ENCODE results near the gene OR56A1.

OR56A1 gene

DNA sequence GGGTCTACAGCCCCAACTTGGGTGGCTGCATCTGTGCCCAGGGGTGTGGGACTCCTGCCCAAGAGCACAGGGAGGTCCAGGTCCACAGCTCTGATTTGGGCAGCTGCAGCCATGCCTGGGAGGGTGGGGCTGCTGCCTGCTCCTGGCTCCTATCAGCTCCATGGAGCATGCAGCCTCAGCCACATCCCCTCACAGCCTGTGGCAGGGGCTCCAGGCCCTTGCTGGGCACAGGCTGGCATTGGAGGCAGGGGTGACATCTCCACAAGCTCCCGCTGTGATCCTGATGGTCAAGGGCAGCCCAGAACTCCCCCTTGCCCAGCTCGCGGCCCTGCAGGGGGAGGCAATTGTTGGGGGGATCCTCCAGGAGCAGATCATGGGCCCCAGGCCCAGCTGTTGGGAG, 17.5 kb downstream of the OR56A1 start:
- TF ChIP-seq, protein P1, sequence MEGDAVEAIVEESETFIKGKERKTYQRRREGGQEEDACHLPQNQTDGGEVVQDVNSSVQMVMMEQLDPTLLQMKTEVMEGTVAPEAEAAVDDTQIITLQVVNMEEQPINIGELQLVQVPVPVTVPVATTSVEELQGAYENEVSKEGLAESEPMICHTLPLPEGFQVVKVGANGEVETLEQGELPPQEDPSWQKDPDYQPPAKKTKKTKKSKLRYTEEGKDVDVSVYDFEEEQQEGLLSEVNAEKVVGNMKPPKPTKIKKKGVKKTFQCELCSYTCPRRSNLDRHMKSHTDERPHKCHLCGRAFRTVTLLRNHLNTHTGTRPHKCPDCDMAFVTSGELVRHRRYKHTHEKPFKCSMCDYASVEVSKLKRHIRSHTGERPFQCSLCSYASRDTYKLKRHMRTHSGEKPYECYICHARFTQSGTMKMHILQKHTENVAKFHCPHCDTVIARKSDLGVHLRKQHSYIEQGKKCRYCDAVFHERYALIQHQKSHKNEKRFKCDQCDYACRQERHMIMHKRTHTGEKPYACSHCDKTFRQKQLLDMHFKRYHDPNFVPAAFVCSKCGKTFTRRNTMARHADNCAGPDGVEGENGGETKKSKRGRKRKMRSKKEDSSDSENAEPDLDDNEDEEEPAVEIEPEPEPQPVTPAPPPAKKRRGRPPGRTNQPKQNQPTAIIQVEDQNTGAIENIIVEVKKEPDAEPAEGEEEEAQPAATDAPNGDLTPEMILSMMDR (IDR thresholded peaks at IDR 0.05; ENCODE audit: control insufficient read depth, insufficient read depth, low read depth, low read length, missing control alignments), result no peak
- H3K4me3 ChIP-seq (ENCODE audit: control insufficient read depth, low read depth, low read length), result no peak overlapping the region
- DNase-seq (ENCODE audit: low read depth), result no peak

GRCh38 chr11:6012035-6012668, 18.4 kb downstream of the OR56A1 start:
- H3K4me3 ChIP-seq (ENCODE audit: control insufficient read depth, low read depth, low read length), result no peak overlapping the region
- TF ChIP-seq, protein P1 (IDR thresholded peaks at IDR 0.05; ENCODE audit: control insufficient read depth, insufficient read depth, low read depth, low read length, missing control alignments), result no peak
- no peak for DNase-seq (ENCODE audit: low read depth)

DNA sequence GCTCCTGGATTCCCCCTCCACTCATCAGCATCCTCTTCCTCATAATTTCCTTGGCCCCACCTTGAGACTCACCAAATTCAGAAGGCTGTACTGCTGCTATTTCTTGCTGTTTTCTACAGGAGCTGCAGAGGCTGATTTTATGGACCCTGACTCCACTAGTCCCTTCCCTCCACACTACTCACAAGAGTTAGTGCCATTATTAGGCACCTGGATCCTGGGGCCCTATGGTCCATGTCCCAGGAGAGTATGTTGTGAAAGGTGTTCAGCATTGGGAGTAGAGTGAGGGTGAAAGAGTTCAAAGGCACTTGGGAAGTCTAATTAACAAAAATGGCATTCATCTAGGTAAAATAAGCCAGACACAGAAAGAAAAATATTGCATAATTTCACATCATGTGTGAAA, 23.7 kb downstream of the OR56A1 start, which contains the start of gene OR56A4:
Gene OR56A4, minus strand, starts transcription at position 101 of the 400 bp plus-strand sequence. CDS start 3,954 bp downstream, outside the sequence.
- no peak for DNase-seq (ENCODE audit: low read depth)
- no peak within 1 kb of the TSS for H3K4me3 ChIP-seq (ENCODE audit: control insufficient read depth, low read depth, low read length)
- TF ChIP-seq, protein P1 (IDR thresholded peaks at IDR 0.05; ENCODE audit: control insufficient read depth, insufficient read depth, low read depth, low read length, missing control alignments), result no peak

- no peak overlapping the region for H3K4me3 ChIP-seq (ENCODE audit: control insufficient read depth, low read depth, low read length)
- TF ChIP-seq, protein P1 (IDR thresholded peaks at IDR 0.05; ENCODE audit: control insufficient read depth, insufficient read depth, low read depth, low read length, missing control alignments), result no peak
- DNase-seq (ENCODE audit: low read depth), result no peak
These were observed 24.2 kb downstream of the OR56A1 start for GRCh38 chr11:6006395-6006794.

- TF ChIP-seq, protein P1 (IDR thresholded peaks at IDR 0.05; ENCODE audit: control insufficient read depth, insufficient read depth, low read depth, low read length, missing control alignments), result no peak
- H3K4me3 ChIP-seq (ENCODE audit: control insufficient read depth, low read depth, low read length), result no peak overlapping the region
- DNase-seq (ENCODE audit: low read depth), result no peak
These were observed 28.3 kb downstream of the OR56A1 start for GRCh38 chr11:6002202-6002699.

GRCh38 chr11:5994791-5995190, 35.8 kb downstream of the OR56A1 start:
- TF ChIP-seq, protein P1 (IDR thresholded peaks at IDR 0.05; ENCODE audit: control insufficient read depth, insufficient read depth, low read depth, low read length, missing control alignments), result no peak
- no peak overlapping the region for H3K4me3 ChIP-seq (ENCODE audit: control insufficient read depth, low read depth, low read length)
- no peak for DNase-seq (ENCODE audit: low read depth)

Measured in AG09309 (cell line).